Fibroblast of mammary gland (primary cell): ENCODE results near the gene IARS1.

Experiments used
- DNase-seq: peaks from one replicate; pipeline ENCODE4 v3.0.0-alpha.2; 2010; ENCODE audit warnings: low read depth
- H3K4me3 ChIP-seq: 2 replicates; pipeline ENCODE4 v1.5.1; 2011; ENCODE audit warnings: low read depth, mild to moderate bottlenecking, low read length, moderate library complexity; ENCODE audit not compliant: control insufficient read depth
- TF ChIP-seq, protein P1 (sequence below): conservative IDR thresholded peaks from 2 replicates; pipeline ENCODE4 v1.5.1; 2011; ENCODE audit warnings: low read depth, low read length, inconsistent platforms; ENCODE audit not compliant: control insufficient read depth, insufficient read depth

Gene IARS1

DNA sequence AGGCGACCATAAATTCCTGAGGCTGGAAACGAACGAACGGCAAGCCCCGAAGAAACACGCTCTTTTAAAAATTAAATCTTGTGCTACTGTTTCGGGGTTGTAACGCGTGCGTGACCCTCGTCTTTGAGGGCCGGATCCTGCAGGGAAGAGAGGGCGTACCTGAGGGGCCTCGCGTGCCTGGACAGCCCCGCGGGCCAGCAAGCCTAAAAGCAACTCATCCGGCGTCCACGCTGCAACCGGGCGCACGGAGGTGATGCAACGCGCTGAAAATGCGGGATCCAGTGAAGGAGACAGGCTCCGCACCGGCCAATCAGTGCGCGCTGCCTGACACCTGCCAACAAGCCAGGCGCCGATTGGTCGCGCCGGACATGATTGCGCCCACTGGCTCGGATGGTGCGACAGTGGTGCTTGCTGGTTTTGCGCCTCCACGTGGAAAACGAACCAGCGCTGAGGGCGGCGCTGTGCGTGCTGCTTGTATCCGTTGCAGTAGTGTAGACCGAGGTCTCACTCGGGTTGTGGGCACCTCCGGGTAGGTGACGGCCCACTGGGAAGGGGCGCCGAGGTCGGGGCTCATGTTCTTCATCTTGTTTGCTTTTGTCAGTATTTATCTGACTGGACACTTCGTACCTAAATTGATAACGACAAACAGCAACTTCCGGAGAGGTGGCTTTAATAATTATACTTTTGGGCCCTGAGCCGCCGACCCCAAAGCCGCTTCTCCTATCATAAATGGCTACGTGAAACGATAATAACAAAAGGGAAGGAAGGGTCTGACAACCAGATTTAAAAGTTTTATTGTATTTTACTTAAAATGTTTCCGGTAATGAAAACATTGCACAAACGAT lies at the start of gene IARS1:
TSS of gene IARS1 (minus strand) at position 246 of the 845 bp plus-strand sequence. CDS start 4,278 bp downstream, outside the sequence.
- TF ChIP-seq, protein P1, sequence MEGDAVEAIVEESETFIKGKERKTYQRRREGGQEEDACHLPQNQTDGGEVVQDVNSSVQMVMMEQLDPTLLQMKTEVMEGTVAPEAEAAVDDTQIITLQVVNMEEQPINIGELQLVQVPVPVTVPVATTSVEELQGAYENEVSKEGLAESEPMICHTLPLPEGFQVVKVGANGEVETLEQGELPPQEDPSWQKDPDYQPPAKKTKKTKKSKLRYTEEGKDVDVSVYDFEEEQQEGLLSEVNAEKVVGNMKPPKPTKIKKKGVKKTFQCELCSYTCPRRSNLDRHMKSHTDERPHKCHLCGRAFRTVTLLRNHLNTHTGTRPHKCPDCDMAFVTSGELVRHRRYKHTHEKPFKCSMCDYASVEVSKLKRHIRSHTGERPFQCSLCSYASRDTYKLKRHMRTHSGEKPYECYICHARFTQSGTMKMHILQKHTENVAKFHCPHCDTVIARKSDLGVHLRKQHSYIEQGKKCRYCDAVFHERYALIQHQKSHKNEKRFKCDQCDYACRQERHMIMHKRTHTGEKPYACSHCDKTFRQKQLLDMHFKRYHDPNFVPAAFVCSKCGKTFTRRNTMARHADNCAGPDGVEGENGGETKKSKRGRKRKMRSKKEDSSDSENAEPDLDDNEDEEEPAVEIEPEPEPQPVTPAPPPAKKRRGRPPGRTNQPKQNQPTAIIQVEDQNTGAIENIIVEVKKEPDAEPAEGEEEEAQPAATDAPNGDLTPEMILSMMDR = no peak
- DNase-seq = peak; percentile 97
- H3K4me3 ChIP-seq = peak within 1 kb of the TSS; percentile 96

DNA sequence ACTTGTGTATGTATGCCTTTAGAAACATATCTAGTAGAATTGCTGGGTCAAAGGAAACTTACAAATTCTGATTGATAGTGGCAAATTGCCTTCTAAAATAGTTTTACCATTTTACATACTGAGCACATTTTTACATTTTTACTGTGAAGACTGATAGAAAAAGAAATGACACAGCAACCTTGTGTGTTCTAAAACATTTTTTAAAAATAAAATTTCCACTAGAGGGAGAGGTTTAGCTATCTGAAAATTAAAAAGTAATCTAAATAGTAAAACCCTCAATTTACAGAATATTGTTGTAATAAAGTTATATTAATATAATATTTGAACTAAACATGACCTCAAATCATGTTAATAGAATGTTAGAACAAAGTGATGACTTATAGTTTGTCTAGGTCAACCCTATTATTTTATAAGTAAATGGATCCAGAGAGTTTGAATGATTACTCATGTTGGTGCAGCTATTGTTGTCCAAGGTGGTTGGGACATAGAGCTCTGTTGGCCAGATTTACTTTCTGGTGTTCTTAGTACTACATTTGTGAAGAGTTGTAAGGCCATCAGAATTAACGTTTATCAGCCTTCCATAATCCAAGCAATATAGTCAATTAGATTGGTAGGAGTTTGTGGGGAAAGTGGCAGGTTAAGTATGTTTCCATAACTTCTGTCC lies 49.5 kb upstream of the IARS1 start:
- TF ChIP-seq, protein P1 = peak; percentile 18
- peak; percentile 58 for DNase-seq

DNA sequence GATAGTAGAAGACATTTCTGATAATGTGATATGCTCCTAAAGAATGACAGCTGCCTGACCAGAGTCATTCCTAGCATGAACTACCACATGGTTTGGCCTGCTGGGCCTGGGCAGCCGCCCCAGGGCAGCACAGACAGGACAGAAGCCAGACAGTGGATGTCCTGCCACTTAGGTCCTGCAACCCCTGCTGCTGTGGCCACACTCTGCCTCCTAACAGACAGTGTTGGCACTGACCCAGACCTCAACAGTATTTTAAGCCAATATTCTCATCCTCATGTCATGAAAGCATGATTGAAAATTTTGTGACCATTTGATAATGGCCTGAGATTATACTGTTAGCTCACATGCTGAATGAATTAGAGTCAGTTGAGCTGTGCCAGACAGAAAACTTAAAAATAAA lies 48.1 kb upstream of the IARS1 start:
- DNase-seq = no peak
- H3K4me3 ChIP-seq = no peak overlapping the region
- TF ChIP-seq, protein P1 = no peak

More for the DNA sequence above, 49.5 kb upstream of the IARS1 start:
- no peak overlapping the region for H3K4me3 ChIP-seq

DNA sequence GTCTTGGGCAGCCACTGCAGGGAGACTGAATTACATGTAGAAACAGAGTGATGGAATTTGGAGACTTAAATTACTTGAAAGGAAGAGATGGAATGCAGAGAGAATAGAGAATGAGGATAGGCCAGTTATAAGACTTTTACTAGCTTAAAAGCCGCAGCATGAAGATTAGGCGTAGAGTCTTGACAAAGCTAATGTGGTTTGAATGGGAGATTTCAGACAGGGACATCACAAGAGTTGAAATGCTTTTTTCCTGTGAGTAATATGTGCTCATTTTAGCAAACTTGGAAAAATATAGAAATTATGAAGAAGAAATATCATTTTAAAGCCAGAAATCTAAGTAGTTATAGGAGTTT lies 39.8 kb upstream of the IARS1 start:
- DNase-seq = no peak
- H3K4me3 ChIP-seq = no peak overlapping the region
- TF ChIP-seq, protein P1 = no peak

DNA sequence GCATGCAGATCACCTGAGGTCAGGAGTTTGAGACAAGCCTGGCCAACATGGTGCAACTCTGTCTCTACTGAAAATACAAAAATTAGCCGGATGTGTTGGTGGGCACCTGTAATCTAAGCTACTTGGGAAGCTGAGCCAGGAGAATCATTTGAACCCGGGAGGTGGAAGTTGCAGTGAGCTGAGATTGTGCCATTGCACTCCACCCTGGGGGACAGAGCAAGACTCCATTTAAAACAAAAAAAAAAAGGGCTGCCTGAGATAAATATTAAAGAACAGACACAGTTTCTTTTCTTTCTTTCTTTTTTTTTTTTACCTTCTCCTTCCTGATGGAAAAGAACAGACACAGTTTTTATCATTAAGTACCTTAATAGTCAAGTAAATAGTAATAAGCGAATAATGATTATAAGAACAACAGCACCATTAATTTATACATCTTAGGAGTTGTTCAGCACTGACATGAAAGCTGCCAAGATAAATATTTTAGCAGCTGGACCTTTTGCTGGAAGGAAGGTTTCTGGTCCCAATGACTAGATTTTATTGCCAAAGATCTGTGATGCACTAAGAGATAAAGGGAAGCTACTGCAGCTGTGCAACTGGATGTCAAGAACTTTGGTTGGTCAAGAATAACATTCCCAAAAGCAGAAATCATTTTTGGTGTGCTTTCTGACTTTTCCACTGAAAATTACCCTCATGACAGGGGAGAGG lies 39.2 kb upstream of the IARS1 start:
- TF ChIP-seq, protein P1 = no peak
- no peak overlapping the region for H3K4me3 ChIP-seq
- peak; percentile 51 for DNase-seq

DNA sequence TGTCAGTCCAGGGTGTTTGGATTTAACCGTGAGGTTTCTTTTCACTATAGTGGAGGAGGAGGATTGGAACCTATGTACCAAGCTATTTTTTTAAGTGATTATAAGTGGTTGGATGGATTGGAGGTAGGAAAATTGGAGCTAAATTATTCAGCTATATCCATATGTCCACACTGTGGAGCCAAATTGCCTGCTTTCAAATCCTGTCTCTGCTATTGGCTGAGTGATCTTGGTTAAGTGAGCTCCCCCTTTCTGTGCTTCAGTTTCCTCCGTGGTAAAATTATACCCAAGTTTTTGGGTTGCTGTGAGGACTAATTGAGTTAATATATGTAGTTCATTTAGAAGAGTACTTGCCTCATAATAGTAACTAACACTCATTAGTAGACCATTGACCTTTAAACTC lies 34.7 kb upstream of the IARS1 start:
- H3K4me3 ChIP-seq = no peak overlapping the region
- TF ChIP-seq, protein P1 = peak; percentile 54
- peak; percentile 80 for DNase-seq
